ENCODE data around the gene ITIH3.
A peak's percentile ranks its signal among the peaks of the same experiment; 100 is the strongest.
"Not testable (repeated sequence)": the region's sequence is repeated elsewhere in the genome, so short reads cannot be mapped to it uniquely, and the experiment has no call there.

The ITIH3 gene

GRCh38 chr3:52794612-52795099, at the start of gene ITIH3:
Gene ITIH3 (plus strand): TSS chr3:52794796. CDS start chr3:52794804, 8 bp downstream.
- FAIRE-seq (no peak), DNase-seq (ENCODE audit: extremely low spot score, insufficient read length, low read depth) (no peak)

- FAIRE-seq (no peak), DNase-seq (ENCODE audit: extremely low spot score, insufficient read length, low read depth) (no peak)
Measured at GRCh38 chr3:52752045-52752660, 42.4 kb upstream of the ITIH3 start.

- FAIRE-seq (no peak), DNase-seq (ENCODE audit: extremely low spot score, insufficient read length, low read depth) (no peak)
Measured at GRCh38 chr3:52754373-52754772, 40.2 kb upstream of the ITIH3 start.

GRCh38 chr3:52756141-52756540, 38.5 kb upstream of the ITIH3 start:
- DNase-seq (ENCODE audit: extremely low spot score, insufficient read length, low read depth), result no peak
- no peak for FAIRE-seq

GRCh38 chr3:52763466-52763865, 31.1 kb upstream of the ITIH3 start:
- no peak for DNase-seq (ENCODE audit: extremely low spot score, insufficient read length, low read depth)
- no peak for FAIRE-seq

GRCh38 chr3:52769786-52770455, 24.7 kb upstream of the ITIH3 start:
- DNase-seq (ENCODE audit: extremely low spot score, insufficient read length, low read depth) (no peak), FAIRE-seq (no peak)

GRCh38 chr3:52770496-52771333, 23.9 kb upstream of the ITIH3 start, which contains the start of gene NEK4:
Gene NEK4 (minus strand): TSS chr3:52770940. CDS start chr3:52770746, 194 bp downstream.
- DNase-seq (ENCODE audit: extremely low spot score, insufficient read length, low read depth) (peak; percentile 96), FAIRE-seq (peak; percentile 83)

- FAIRE-seq (no peak), DNase-seq (ENCODE audit: extremely low spot score, insufficient read length, low read depth) (no peak)
Measured at GRCh38 chr3:52771334-52771681, 23.3 kb upstream of the ITIH3 start.

- no peak for DNase-seq (ENCODE audit: extremely low spot score, insufficient read length, low read depth)
Measured at GRCh38 chr3:52771702-52772101, 22.9 kb upstream of the ITIH3 start.

GRCh38 chr3:52773361-52774065, 21.1 kb upstream of the ITIH3 start:
- no peak for FAIRE-seq
- no peak for DNase-seq (ENCODE audit: extremely low spot score, insufficient read length, low read depth)

More at GRCh38 chr3:52771702-52772101, 22.9 kb upstream of the ITIH3 start:
- no peak for FAIRE-seq

GRCh38 chr3:52774066-52774713, 20.4 kb upstream of the ITIH3 start:
- DNase-seq (ENCODE audit: extremely low spot score, insufficient read length, low read depth), result no peak
- no peak for FAIRE-seq

- FAIRE-seq (no peak), DNase-seq (ENCODE audit: extremely low spot score, insufficient read length, low read depth) (no peak)
Measured at GRCh38 chr3:52774901-52775864, 19.4 kb upstream of the ITIH3 start.

GRCh38 chr3:52775877-52776276, 18.7 kb upstream of the ITIH3 start:
- no peak for DNase-seq (ENCODE audit: extremely low spot score, insufficient read length, low read depth)
- FAIRE-seq, result no peak

GRCh38 chr3:52776486-52776885, 18.1 kb upstream of the ITIH3 start:
- DNase-seq (ENCODE audit: extremely low spot score, insufficient read length, low read depth); FAIRE-seq: not testable (repeated sequence)

- peak; percentile 67 for FAIRE-seq
Measured at GRCh38 chr3:52777127-52777958, 17.3 kb upstream of the ITIH3 start, which contains the start of gene ITIH1. Gene ITIH1 (plus strand): TSS chr3:52777599. CDS start chr3:52777616, 17 bp downstream.

GRCh38 chr3:52777959-52778805, 16.4 kb upstream of the ITIH3 start:
- no peak for DNase-seq (ENCODE audit: extremely low spot score, insufficient read length, low read depth)
- FAIRE-seq, result no peak

More at GRCh38 chr3:52777127-52777958, 17.3 kb upstream of the ITIH3 start, which contains the start of gene ITIH1:
- DNase-seq (ENCODE audit: extremely low spot score, insufficient read length, low read depth), result no peak

All from GM18507 (cell line).